LoVo (cell line): ENCODE data around the gene POTEH.
"Not testable (repeated sequence)": the region's sequence is repeated elsewhere in the genome, so short reads cannot be mapped to it uniquely, and the experiment has no call there.

Source experiments
- DNase-seq: peaks from one replicate; pipeline ENCODE4 v3.0.0-alpha.2; 2016; ENCODE audit warnings: low spot score

Gene POTEH

DNA sequence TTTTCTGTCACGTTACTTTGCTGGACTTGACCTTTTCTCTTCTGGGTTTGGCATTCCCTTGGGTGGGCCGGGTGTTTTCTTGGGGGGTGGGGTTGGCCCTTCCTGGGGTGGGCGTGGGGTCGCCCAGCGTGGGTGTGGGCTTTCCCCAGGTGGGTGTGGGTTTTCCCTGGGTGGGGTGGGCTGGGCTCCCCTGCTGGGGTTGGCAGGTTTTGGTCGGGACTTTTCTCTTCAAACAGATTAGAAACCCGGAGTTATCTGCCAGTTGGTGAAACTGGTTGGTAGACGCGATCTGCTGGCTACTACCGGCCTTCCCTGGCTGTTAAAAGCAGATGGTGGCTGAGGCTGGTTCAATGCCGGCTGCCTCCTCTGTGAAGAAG, at the start of gene POTEH:
Gene POTEH (plus strand): TSS at position 278 of the 377 bp plus-strand sequence. CDS start 52 bp downstream, at position 330.
- DNase-seq: not testable (repeated sequence)

DNA sequence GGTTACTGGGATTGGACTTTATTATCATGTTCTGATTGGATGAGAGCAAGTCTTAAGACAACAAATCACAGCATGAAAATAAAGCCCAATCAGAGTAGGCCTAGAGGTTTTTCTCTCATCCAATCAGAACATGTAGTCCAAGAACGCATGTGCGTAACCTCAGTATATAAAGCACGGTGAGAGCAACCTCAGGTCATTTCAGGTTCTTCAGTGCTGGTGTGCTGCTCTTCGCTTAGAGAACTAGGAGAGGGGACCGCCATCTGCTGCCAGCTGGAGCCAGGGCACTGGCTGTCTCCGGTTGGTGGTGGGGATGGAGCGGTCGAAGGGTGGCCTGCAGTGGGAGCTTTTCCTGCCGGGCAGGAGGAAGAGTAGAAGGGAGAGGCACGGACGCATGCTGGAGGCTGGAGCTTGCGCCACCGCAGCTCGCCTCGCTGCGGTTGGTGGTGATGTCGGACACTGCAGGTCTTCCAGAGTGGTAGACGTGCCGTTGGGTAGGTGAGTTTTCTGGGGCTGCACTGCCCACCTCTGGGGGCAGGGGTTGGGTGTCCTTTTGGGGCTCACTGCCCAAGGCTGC, 47.5 kb upstream of the POTEH start:
- DNase-seq: not testable (repeated sequence)

DNA sequence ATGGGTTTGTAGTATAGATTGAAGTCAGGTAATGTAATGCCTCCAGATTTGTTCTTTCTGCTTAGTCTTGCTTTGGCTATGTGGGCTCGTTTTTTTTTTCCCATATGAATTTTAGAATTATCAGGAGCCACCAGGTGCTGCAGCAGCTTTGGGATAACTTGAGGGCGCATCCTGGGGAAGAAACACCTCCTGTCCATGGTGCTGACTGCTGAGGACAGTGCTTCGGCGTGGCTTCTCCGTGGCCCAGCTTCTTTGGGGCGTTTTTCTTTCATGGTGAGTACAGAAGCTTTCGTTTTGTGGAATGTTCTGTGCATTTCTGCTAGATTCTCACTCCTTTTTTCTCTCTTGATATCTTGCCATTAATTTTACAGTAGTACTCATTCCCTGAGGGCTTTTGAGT, 37.9 kb upstream of the POTEH start:
- DNase-seq: not testable (repeated sequence)

DNA sequence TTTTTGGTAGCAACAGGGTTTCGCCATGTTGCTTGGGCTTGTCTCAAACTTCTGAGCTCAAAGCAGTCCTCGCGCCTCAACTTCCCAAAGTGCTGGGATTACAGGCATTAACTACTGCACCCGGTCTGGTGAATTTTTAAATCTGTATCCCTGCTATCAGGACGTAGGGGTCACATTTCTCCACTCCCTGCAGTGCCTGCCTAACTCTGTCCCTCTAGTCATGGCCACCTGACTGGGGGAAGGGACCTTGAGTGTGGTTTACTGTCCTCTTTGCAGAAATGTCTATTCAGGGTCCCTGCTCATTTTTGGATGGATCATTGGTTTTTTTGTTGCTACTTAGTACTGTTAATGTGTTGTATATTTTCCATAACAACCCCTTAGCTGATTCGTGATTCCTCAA, 37.1 kb upstream of the POTEH start:
- not testable (repeated sequence) for DNase-seq

DNA sequence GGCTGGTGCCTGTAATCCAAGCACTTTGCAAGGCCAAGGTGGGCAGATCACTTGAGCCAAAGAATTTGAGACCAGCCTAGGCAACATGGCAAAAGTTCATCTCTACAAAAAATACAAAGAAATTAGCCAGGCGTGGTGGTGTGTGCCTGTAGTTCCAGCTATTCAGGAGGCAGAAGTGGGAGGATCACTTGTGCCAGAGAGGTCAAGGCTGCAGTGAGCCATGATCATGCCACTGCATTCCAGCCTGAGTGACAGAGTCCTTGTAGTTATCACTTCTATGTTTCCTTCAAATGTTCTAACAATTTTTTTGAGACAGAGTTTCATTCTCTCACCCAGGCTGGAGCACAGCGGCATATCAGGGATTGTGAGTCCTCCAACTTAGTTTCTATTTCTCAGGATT, 36.6 kb upstream of the POTEH start:
- not testable (repeated sequence) for DNase-seq

DNA sequence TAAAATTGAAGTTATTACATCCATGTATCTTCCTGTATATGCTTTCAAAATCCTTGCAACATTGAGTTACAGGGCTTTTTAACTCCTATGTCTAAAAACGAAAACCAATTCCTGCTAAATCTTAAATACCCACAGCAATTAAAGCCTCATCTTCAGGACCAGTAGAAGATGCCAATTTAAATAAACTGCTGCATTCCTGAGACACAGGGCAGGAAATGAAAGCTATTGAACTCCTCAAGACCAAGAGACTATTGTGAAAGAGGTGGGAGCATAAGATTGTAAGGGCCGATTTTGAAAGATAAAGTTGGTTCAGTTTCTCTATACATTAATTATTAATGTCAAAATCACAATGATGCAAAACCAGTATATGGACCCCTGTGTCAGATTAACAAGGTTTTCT, 28.7 kb upstream of the POTEH start:
- DNase-seq: not testable (repeated sequence)

DNA sequence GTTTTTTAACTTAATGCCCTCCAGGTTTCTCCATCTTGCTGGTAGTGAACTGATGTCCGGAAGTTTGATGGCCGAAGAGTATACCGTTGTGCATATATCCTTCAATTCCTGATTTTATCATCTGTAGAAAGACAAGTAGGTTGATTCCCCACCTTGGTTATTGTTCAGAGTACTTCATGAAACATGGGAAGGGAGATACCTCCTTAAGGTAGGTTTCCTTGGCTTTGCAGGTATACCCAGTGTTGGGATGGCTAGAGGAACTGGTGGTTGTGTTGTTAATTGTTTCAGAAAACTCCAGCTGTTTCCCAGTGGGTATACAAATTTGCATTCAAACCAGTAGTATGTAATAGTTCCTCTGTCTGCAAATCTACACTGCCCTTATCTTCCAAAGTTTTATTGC, 25.1 kb upstream of the POTEH start:
- not testable (repeated sequence) for DNase-seq

DNA sequence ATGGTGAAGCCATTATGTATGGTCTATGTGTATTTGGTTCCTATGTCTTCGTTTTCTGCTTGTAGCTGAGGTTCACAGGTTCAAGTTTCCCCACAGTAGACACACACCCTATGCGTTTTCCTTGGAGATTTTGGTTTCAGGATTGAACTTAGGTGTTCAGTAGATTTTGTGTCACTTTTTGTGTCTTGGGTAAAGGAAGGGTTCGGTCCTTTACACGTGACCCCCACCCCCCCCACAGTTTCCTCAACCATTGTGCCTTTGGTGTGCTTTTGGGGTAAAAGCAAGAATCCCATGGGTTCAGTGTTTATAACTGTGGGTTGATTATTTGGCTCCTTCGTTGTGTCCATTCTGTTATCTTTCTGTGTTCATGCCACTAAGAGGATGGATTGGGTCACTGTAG, 24.3 kb upstream of the POTEH start:
- DNase-seq: not testable (repeated sequence)

DNA sequence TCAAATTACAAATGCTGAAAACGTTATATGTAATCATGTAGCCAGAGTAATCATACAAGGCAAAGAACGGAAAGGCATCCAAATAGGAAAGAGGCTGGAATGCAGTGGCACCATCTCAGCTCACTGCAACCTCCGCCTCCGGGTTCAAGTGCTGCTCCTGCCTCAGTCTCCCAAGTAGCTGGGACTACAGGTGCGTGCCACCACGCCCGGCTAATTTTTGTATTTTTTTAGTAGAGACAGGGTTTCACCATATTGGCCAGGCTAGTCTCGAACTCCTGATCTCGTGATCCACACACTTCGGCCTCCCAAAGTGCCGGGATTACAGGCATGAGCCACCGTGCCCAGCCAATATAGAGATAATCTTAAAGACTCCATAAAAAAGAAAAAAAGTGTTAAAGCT, 20.4 kb upstream of the POTEH start:
- not testable (repeated sequence) for DNase-seq

DNA sequence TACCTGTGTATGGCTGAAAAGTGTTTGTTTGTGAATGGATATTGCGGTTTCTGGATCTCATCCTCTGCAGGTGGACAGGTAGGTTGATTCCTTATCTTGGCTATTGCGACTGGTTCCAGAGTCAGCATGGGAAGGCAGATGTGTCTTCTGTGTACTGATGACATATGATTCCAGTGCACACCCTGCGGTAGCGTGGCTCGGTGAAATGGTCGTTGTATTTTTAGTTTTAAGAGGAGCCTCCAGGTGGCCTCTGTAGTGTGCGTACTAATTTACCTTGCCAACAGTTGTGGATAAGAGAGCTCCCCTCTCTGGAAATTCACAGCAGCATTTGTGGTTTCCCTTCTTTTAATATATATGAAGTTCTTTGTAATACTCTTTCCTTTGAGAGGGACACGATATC, 10.1 kb upstream of the POTEH start:
- DNase-seq: not testable (repeated sequence)

DNA sequence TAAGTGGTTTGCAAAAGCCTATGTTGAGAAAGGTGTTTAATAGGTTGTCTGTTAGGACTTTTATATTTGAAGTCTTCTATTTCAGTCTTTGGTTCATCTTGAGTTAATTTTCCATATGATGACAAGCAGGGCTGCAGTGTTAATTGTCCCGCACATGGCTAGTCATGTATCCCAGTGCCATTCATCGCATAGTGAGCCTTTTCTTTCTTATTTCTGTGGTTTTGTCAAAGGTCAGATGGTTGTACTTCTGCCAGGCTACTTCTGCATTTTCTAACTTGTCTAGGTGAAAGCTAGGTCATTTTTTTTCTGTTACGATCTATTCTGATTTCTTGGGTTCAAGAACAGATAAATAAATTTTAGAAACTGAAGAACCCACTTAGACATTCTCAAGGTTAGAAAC, 5.7 kb upstream of the POTEH start:
- not testable (repeated sequence) for DNase-seq

DNA sequence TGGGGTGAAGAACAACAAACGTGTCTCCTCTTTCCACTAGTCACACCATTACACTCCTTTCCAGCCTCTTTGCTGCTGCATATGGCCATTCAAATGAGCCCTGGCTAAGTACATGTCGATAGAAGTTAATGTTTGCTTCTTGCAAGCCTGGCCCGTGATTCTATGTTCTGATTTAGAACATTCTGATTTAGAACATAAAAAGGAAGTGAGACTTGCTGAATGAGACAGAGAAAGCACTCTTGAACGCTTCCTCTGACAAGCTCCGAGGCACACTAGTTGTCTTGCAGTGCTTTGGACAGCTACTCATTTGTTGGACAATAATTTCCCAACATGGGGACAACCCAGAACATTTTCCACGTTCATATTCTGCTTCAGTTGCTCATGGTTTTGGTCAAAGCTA, 5.1 kb upstream of the POTEH start:
- not testable (repeated sequence) for DNase-seq

DNA sequence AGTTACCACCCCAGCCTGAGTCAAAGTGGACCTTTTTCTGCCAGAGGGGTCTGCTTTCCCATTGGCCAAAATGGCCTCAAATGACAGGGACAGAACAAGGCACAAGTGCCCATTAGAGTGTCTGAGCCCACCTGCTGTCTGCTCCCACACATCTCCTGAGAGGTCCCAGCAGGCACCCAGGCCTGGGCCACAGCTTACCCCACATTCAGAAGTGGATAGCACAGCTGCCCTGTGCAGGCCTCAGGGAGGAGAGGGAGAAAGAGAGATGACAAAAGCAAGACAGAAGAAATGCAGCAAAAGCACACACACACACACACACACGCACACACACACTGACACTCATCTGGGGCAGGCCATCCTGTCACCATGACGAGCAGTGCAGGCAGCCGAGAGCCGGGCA, 4.2 kb upstream of the POTEH start:
- not testable (repeated sequence) for DNase-seq

DNA sequence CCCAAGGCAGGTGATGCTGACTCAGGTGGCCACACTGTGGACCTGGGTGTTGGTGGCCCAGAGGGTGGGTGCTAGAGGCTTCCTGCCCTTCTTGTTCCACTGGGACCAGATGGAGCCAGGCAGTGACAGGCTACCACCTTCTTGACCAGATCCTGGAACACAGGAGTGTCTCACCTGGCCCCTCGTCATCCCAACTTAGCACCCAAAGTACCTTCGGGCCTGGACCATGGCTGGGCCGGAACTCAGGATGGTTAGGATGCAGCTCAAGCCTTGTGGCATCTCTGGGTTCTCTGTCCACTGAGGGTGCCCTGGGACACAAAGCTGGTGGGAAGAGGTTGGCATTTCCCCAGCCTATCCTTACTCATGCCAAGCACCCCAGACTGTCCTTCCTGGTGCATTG, 2.7 kb upstream of the POTEH start:
- DNase-seq: not testable (repeated sequence)

DNA sequence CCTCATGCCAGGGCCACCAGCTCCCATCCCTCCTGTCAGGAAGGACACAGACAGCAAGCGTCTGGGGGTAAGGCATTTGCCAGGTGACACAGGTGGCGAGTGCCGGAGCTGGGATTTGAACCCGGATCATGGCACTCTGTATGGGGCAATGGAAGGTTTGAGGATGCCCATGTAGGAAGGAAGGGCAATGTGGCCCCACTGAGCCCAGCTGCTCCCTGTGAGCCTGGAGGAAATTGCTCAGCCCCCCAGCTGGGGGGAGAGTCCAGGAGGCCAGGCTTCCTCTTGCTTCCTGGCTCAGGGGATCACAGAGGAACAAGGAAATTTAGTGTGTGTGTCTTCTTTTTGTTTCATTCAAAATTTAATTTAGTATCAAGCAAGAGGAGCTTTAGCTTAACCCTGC, 2.1 kb upstream of the POTEH start:
- not testable (repeated sequence) for DNase-seq

DNA sequence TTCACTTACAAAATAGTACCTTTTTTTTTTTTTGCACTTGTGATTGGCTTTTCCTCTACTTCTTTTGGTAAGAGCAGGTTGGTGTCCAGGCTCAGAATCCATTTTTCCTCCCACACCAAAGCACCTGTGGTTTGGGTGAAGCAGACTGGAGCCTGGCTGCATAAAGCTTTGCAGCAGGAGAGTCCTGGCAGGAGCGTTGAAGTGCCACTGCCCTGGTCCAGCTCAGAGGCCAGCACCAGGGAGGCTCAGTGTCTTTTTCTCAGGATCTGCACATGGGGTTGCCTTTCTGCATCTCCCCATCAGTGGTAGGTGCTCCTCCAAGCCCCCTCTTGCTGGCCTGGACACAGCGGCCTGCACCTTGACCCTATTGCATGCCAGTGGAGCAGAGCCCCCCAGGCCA, 1.7 kb upstream of the POTEH start:
- not testable (repeated sequence) for DNase-seq

DNA sequence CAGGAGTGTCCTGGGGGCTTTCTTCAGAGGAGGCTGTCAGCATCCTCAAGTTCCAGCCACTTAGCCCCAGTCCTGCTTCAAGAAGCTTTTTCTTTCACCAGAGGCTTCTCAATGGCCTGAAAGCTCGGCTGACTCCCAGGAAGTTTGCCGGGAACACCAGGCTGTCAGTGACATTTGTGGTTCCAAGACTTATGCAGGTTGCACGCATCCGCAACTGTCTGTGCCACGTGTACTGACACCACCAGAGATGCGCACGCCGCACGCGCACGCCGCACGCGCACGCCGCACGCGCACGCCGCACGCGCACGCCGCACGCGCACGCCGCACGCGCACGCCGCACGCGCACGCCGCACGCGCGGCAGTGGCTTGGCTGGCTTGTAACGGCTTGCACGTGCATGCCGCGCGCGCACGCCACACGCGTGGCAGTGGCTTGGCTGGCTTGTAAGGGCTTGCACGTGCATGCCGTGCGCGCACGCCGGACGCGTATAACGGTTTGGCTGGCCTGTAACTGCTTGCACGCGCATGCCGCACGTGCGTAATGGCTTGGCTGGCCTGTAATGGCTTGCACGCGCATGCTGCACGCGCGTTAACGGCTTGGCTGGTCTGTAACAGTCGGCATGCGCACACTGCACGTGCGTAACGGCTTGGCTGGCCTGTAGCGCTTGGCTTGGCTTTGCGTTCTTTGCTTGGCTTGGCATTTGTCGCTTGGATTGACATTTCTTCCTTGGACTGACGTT, 646 bp upstream of the POTEH start:
- DNase-seq: not testable (repeated sequence)

DNA sequence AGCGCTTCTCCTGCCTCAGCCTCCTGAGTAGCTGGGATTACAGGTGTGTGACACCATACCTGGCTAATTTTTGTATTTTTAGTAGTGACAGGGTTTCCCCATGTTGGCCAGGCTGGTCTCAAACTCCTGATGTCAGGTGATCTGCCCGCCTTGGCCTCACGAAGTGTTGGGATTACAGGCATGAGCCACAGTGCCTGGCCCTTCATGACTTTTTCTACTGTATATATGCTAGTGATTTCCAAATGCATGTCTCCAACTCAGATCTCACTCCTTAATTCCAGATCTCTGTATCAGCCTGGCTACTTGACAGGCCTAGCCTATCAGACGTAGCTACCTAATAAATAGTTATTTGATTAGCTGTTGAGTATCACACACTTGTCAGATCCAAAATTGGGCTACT, 23.8 kb downstream of the POTEH start:
- not testable (repeated sequence) for DNase-seq

DNA sequence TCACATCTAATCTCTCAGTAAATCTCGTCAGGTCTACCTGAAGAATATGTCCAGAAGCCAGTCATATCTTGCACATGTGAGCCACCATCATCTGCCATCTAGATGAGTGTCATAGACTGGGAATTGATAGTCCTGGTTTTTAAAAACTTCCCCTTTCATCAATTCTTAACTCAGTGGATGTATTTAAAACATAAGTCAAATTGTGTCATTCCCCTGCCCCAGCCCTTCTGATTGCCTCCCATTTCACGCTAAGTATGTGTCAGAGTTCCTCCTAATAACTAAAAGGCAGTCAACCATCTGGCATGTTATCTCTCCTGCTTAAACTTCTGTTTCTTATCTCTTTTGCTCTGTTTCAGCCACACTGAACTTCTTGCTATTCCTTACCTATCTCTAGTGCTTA, 24.3 kb downstream of the POTEH start:
- DNase-seq: not testable (repeated sequence)

DNA sequence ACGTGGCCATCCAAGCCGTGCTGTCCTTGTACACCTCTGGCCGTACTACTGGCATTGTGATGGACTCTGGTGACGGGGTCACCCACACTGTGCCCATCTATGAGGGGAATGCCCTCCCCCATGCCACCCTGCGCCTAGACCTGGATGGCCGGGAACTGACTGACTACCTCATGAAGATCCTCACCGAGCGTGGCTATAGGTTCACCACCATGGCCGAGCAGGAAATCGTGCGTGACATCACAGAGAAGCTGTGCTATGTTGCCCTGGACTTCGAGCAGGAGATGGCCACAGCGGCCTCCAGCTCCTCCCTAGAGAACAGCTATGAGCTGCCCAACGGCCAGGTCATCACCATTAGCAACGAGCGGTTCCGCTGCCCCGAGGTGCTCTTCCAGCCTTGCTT, 32.1 kb downstream of the POTEH start:
- not testable (repeated sequence) for DNase-seq

DNA sequence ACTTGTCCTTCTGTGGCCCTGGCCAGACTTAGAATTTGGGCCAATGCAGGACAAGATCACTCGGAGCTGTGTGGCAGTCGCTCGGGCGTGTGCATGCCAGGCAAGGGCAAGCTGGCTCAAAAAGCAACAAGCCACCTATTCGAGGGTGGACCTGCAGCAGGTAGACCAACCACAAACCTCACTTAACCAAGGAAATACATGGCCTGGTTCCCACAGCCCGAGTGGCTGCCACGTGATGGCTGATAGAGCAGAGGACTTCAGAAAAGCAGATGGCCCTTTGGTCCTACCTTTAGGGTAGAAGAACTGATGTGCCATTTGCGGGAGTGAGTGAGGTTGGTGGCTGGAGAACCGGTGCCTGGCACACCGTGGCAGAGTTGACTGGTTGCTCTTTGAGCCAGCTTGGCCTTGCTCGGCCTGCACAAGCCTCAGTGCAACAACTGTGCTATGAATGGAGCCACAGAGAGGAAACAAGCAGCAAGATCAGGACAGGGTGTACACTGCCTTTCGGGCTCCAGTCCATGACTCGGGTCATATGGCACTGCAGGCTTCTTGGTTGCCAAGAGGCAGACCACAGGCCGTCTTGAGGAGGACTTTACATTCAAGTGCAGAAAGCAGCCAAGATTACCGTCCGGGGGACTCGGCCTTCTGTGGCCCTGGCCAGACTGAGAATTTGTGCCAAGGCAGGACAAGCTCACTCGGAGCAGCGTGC, 39.5 kb downstream of the POTEH start:
- DNase-seq: not testable (repeated sequence)

DNA sequence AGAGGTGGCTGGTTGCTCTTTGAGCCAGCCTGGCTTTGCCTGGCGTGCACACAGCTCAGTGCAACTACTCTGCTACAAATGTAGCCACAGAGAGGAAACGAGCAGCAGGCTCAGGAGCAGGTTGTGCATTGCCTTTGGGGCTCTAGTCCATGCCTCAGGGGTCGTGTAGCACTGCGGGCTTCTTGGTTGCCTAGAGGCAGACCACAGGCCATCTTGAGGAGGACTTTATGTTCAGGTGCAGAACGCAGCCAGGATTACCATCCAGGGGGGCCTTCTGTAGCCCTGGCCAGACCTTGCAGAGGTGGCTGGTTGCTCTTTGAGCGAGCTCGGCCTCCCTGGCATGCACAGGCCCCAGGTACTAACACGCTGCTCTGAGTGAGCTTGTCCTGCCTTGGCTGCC, 41.2 kb downstream of the POTEH start:
- not testable (repeated sequence) for DNase-seq

DNA sequence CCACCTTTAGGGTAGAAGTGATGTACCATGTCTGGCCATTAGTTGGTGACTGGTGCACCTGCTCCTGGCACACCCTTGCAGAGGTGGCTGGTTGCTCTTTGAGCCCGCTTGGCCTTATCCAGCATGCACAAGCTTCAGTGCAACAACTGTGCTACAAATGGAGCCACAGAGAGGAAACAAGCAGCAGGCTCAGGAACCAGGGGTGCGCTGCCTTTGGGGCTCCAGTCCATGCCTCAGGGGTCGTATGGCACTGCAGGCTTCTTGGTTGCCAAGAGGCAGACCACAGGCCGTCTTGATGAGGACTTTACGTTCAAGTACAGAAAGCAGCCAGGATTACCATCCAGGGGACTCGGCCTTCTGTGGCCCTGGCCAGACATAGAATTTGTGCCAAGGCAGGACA, 44.6 kb downstream of the POTEH start:
- not testable (repeated sequence) for DNase-seq
